ENCODE data around the gene S100A5.

- TF ChIP-seq CTCF (conservative IDR thresholded peaks at IDR 0.05; ENCODE audit: low read length) (no peak), EZH2phosphoT487 (IDR thresholded peaks at IDR 0.05; ENCODE audit: borderline replicate concordance) (no peak)
These were observed 35.2 kb downstream of the S100A5 start for GRCh38 chr1:153505576-153505975.
